Smooth muscle cell (in vitro differentiated cells): Measurements from ENCODE around the gene TBC1D5. TPM values are rescaled to one million over a fixed set of nuclear protein-coding genes. Genes with fewer than 3 reads are reported as not detected.

ENCODE experiments used
- DNase-seq: peaks from one replicate; lab custom pipeline; 2025; ENCODE audit not compliant: unreplicated experiment; lab: John Stamatoyannopoulos, UW
- H2AFZ ChIP-seq: fragments of 200-600 bp; sonication (generic); 2 replicates; pipeline ENCODE4 v1.6.0; 2016; ENCODE audit warnings: antibody characterized with exemption, low read depth, mild to moderate bottlenecking
- H3F3A ChIP-seq: fragments of 200-600 bp; sonication (generic); 2 replicates; pipeline ENCODE4 v1.6.0; 2017; ENCODE audit warnings: antibody characterized with exemption, low read depth
- H3K27ac ChIP-seq: fragments of 200-600 bp; sonication (generic); 2 replicates; pipeline ENCODE4 v1.5.1; 2016; ENCODE audit warnings: low read depth, mild to moderate bottlenecking
- H3K27me3 ChIP-seq: fragments of 200-600 bp; sonication (generic); 2 replicates; pipeline ENCODE4 v1.6.1; 2016; ENCODE audit warnings: low read depth, mild to moderate bottlenecking
- H3K36me3 ChIP-seq: fragments of 200-600 bp; sonication (generic); 2 replicates; pipeline ENCODE4 v1.5.1; 2016; ENCODE audit warnings: low read depth
- H3K4me1 ChIP-seq: fragments of 200-600 bp; sonication (generic); 2 replicates; pipeline ENCODE4 v1.5.1; 2016; ENCODE audit warnings: low read depth
- H3K4me2 ChIP-seq: fragments of 200-600 bp; sonication (generic); 2 replicates; pipeline ENCODE4 v1.6.0; 2016; ENCODE audit warnings: mild to moderate bottlenecking
- H3K4me3 ChIP-seq: fragments of 200-600 bp; sonication (generic); 2 replicates; pipeline ENCODE4 v1.5.1; 2016; ENCODE audit warnings: mild to moderate bottlenecking
- H3K79me2 ChIP-seq: fragments of 200-600 bp; sonication (generic); 2 replicates; pipeline ENCODE4 v1.6.0; 2016; ENCODE audit warnings: low read depth, mild to moderate bottlenecking
- H3K9ac ChIP-seq: fragments of 200-600 bp; sonication (generic); 2 replicates; pipeline ENCODE4 v1.6.0; 2016; ENCODE audit warnings: low read depth
- H3K9me3 ChIP-seq: fragments of 200-600 bp; sonication (generic); replicated peaks from 2 replicates; pipeline ENCODE4 v1.5.1; 2016; ENCODE audit warnings: low read depth
- H4K20me1 ChIP-seq: fragments of 200-600 bp; sonication (generic); 2 replicates; pipeline ENCODE4 v1.6.0; 2016; ENCODE audit warnings: low read depth
- CTCF ChIP-seq: fragments of 200-600 bp; sonication (generic); IDR thresholded peaks from 2 replicates; pipeline ENCODE4 v1.5.1; 2017; ENCODE audit warnings: borderline replicate concordance, mild to moderate bottlenecking, antibody characterized with exemption; ENCODE audit not compliant: insufficient read depth, poor library complexity, severe bottlenecking
- WGBS: methylation state at CpG from one replicate; pipeline ENCODE4 v1.1.7; 2016; ENCODE audit warnings: low lambda C conversion rate; 5-methylcytosine and 5-hydroxymethylcytosine counted together
- polyA plus RNA-seq: library from polyadenylated mRNA; unstranded; fragments of >200 nt; fragmentation: Nextera tagmentation; extraction: Ambion mirVana; gene quantifications from 2 replicates; pipeline ENCODE4 v1.2.1, GENCODE V29; 2016
- total RNA-seq: library from RNA; depleted of rRNA; stranded (reverse); fragments of >200 nt; gene quantifications from 2 replicates; pipeline ENCODE4 v1.2.3, GENCODE V29; 2014

TBC1D5 gene
- total and polyA plus RNA-seq, 2 experiments from 2014 or later, result 14.6 to 35.3 TPM

GRCh38 chr3:17456650-17457049 lies 285.8 kb downstream of the TBC1D5 start:
- TF ChIP-seq CTCF, result no peak
- 98% methylated on average over 1 of the region's 1 CpG for WGBS

GRCh38 chr3:17456046-17456445 lies 286.4 kb downstream of the TBC1D5 start:
- Histone ChIP-seq H4K20me1 (no peaks in the 10 kb centered on the region), H3K4me1 (no peaks in the 10 kb centered on the region), H2AFZ (no peak overlapping the region), H3K9me3 (no peaks in the 10 kb centered on the region), H3F3A (no peaks in the 10 kb centered on the region), H3K4me3 (no peak overlapping the region), H3K79me2 (no peaks in the 10 kb centered on the region), H3K27me3 (no peaks in the 10 kb centered on the region), H3K4me2 (no peak overlapping the region), H3K27ac (no peak overlapping the region), H3K36me3 (peaks cover 4% of the 10 kb centered on the region), H3K9ac (no peak overlapping the region)
- DNase-seq, result no peak
- TF ChIP-seq CTCF, result no peak

More at GRCh38 chr3:17456650-17457049, 285.8 kb downstream of the TBC1D5 start:
- no peaks in the 10 kb centered on the region for H3K4me1 ChIP-seq
- no peak overlapping the region for H3K9ac ChIP-seq
- no peaks in the 10 kb centered on the region for H3K79me2 ChIP-seq
- H3K4me2 ChIP-seq, result no peak overlapping the region
- DNase-seq, result no peak
- H3F3A ChIP-seq, result no peaks in the 10 kb centered on the region
- no peak overlapping the region for H3K27ac ChIP-seq
- H2AFZ ChIP-seq, result no peak overlapping the region
- H3K9me3 ChIP-seq, result no peaks in the 10 kb centered on the region
- no peak overlapping the region for H3K4me3 ChIP-seq
- peaks cover 3% of the 10 kb centered on the region for H3K36me3 ChIP-seq
- no peaks in the 10 kb centered on the region for H4K20me1 ChIP-seq
- no peaks in the 10 kb centered on the region for H3K27me3 ChIP-seq

- no peak overlapping the region for H3K4me2 ChIP-seq
- no peaks in the 10 kb centered on the region for H3K79me2 ChIP-seq
- H3K4me3 ChIP-seq, result no peak overlapping the region
- no peak for TF ChIP-seq CTCF
- no peak overlapping the region for H3K9ac ChIP-seq
- H3K4me1 ChIP-seq, result no peaks in the 10 kb centered on the region
- H3K27me3 ChIP-seq, result no peaks in the 10 kb centered on the region
- no peaks in the 10 kb centered on the region for H3F3A ChIP-seq
- no peak overlapping the region for H2AFZ ChIP-seq
- H3K36me3 ChIP-seq, result no peaks in the 10 kb centered on the region
- H3K9me3 ChIP-seq, result no peaks in the 10 kb centered on the region
- no peak overlapping the region for H3K27ac ChIP-seq
- no peak for DNase-seq
- no peaks in the 10 kb centered on the region for H4K20me1 ChIP-seq
Observed at GRCh38 chr3:17444865-17445264, 297.6 kb downstream of the TBC1D5 start.

- Histone ChIP-seq H3K79me2 (no peaks in the 10 kb centered on the region), H3K27me3 (no peaks in the 10 kb centered on the region), H3K27ac (no peak overlapping the region), H4K20me1 (no peaks in the 10 kb centered on the region), H3K4me2 (no peak overlapping the region), H3F3A (no peaks in the 10 kb centered on the region), H2AFZ (no peak overlapping the region), H3K9ac (no peak overlapping the region), H3K9me3 (no peaks in the 10 kb centered on the region), H3K36me3 (no peaks in the 10 kb centered on the region), H3K4me3 (no peak overlapping the region), H3K4me1 (no peaks in the 10 kb centered on the region)
- 87% methylated on average over 4 of the region's 4 CpGs for WGBS
- DNase-seq, result no peak
- no peak for TF ChIP-seq CTCF
Observed at GRCh38 chr3:17443142-17443541, 299.3 kb downstream of the TBC1D5 start.
